ENCODE data around the gene ZNF239.
A peak's percentile ranks its signal among the peaks of the same experiment; 100 is the strongest.
"Not testable (repeated sequence)": the region's sequence is repeated elsewhere in the genome, so short reads cannot be mapped to it uniquely, and the experiment has no call there.

ZNF239 gene

DNA sequence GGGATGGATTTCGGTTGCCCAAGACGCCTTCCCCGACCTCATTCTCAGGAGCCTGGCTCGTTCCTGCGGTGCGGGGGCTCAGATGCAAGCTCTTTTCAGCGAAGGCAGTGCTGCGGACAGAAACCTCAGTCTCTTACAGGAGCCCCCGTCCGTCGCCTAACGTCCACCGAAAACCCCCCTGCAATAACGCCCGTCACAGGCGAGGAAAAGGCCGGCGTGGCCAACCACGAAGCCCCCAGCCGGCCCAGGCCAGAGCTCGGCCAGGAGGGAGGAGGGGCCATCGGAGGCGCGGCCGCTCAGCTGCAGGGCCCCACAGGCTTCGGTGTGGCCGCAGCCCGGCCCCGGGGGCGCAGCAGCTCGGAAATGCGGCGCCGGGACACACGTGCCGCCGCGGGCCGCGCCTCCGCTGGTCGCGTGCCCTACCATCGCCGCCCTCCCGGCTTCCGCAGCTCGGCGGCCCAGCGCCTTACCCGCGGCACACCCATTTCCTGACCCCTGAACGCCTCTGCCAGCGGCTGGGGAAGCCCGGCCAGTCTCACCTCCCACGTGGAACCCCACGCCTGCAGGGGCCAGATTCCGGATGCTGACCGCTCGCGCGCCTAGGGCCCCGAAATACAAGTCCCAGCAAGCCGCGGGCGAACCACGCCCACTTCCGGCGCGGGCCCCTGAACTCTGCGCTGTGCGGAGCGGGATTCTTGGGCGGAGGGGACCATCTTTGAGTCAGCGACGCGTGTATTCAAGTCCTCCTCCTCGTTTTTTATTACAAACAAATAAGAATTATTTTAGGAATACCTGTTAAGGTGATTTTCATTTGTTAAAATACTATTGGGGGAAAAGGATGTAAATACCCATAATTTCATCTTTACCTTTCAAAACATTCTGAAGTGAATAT, at the start of gene ZNF239:
Gene ZNF239 (minus strand): TSS at position 616 of the 892 bp plus-strand sequence. CDS start 16,537 bp downstream, outside the sequence.
- DNase-seq, result peak; percentile 50

DNA sequence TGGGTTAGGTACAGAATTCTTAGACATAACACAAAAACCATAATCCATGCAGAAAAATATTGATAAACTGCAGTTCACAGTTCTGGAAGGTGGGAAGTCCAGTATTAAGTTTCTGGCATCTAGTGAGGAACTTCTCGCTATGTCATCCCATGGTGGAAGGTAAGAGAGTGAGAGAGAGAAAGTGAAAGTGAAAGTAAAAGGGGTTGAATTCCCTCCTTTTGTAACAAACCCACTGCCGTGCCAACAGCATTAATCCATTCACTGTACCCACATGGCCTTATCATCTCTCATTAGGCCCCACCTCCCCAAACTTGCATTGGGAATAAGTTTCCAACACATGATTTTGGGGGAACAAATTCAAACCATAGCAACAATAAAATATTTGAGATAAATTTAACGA, 48.9 kb upstream of the ZNF239 start:
- DNase-seq, result peak; percentile 2

DNA sequence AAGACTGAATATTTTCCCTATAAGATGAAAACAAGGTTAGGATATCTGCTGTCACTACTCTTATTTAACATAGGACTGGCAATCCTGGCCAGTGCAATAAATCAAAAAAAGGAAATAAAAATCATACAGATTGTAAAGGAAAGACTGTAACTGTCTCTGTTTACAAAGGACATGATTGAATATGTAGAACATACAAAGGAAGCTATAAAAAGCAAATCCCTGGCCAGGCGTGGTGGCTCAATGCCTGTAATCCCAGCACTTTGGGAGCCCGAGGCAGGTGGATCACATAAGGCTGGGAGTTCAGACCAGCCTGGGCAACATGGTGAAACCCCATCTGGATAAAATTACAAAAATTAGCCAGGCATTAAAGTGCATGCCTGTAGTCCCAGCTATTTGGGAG, 47.6 kb upstream of the ZNF239 start:
- no peak for DNase-seq

DNA sequence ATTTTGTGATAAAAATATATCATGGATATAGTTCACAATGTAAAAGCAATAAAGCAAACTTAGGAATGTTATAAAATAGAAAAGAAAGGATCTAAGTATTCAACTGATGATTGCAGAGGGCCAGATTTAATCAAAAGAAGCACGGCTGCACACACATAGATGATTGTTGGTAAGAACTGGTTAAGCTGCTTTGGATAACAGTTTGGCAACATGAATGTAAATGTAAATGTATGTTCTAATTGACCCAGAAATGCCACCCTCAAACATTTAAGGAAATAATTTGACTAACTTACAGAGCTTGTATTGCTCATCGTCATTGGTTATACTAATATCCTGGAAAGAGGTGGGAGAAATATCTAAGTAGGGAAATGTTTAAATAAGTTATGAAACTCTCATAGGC, 45.0 kb upstream of the ZNF239 start:
- no peak for DNase-seq

DNA sequence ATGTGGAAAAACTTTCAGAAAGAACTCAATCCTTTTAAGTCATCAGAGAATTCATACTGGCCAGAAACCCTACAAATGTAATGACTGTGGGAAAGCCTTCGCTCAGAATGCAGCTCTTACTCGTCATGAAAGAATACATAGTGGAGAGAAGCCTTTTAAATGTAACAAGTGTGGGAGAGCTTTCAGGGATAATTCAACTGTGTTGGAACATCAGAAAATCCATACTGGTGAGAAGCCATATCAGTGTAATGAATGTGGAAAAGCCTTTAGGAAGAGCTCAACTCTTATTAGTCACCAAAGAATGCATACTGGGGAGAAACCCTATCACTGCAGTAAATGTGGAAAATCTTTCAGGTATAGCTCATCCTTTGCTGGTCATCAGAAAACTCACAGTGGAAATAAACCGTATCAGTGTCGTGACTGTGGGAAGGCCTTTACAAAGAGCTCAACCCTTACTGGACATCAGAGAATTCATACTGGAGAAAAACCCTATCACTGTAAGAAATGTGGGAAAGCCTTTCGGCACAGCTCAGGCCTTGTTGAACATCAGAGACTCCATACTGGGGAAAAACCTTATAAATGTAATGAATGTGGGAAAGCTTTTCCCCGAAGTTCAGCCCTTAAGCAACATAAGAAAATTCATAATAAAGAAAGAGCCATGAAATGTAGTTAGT, 42.4 kb upstream of the ZNF239 start:
- no peak for DNase-seq

DNA sequence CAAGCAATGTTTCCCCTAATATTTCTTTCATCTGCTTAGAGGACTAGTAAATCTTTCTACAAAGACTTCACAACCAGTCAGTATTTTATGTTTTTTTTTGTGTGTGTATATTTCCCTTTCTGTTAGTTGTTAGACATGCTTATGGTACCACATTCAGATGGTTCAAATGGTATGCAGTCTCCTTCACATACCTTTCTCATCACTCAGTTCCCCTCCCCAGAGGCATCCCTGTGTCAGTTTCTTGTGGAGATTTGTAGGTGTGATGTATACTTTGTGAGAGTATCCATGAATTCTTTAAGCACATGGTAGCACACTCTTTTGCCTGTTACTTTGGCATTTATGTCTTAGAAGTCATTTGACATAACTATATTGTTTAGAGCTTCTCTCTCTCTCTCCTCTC, 36.2 kb upstream of the ZNF239 start:
- DNase-seq, result no peak

DNA sequence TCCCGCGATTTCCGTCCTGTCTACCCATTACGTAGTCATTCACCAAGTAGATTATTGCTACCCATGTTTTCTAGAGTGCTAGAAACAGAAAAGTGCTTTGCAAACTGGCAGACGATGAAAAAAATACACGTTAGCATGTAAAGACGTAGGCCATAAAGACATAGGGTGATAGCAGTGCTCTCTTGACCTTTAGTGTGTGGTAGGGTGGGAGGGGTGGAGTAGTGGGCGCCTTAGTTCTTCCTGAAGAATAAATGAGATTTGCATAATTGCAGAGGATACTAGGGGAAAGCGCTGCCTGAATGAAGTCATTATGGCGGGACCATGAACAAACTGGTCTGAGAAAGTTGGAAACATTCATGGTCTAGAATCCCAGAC, 32.8 kb upstream of the ZNF239 start:
- no peak for DNase-seq

DNA sequence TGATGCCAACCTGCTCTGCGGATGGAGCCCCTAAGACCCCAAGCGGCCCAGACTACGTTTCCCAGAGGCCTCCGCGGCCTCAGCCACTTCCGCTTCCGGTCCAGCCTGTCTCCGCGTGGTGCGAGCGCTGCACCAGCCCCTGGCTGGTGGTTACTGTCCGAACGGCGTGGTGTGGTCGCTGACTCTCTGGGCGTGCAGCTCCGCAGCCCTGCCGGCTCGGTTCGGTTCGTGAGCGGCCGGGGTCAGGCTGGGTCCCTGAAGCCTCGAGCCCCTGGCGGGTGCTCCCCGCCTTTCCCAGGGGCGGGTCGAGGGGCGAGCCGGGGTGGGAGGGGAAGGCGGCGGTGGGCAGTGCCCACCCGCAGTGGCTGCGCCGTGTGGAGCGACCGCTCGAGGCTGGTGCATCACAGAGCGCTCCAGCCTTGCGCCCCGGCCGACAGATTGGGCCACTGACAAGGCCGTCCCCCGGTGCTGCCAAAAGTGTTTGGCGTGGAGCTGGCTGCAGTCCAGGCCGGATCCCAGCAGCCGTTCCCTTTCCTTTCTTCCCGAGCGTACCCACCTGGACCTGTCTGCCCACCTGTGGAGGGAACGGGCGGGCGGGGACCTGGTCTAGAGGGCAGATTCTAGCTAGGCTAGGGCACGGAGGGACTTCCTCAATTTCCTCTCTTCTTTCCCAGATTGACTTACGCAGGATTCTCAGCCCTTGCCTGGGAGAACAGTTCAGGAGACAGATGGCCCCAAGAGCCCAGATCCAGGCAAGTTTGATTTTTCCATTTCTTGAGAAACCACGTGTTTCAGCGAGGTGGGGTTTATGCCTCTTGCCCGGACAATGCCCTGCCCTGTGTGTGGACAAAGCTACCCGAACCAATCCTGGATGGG, 32.1 kb upstream of the ZNF239 start, which contains the start of gene ZNF485:
Gene ZNF485 (plus strand): TSS at position 116 of the 876 bp plus-strand sequence. CDS start 613 bp downstream, at position 729.
- peak; percentile 27 for DNase-seq

DNA sequence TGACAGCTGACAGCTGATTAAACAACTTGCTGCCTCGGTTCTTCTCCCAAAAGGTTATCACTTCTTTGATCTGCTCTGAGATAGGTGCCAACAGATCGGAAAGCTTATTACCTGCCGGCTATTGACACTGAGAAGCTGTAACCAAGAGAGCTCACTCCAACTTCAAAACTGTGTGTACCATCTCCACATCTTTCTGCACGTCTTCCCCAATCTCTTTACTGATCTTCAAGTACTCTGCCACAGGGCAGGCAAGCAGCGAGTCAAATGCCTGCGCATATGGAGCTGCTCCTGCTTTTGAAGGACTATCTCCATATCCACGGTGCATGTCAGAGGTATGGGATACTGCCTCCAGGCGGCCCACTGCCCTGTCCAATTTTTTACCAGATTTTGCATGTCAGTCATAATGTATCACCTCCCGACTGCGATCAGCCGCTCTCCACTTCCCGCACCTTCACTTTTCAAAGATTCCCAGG, 31.5 kb upstream of the ZNF239 start:
- DNase-seq, result no peak

DNA sequence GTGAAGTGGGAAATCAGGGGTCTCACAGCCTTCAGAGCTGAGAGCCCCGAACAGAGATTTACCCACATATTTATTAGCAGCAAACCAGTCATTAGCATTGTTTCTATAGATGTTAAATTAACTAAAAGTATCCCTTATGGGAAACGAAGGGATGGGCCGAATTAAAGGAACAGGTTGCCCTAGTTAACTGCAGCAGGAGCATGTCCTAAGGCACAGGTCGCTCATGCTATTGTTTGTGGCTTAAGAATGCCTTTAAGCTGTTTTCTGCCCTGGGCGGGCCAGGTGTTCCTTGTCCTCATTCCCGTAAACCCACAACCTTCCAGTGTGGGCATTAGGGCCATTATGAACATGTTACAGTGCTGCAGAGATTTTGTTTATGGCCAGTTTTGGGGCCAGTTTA, 27.2 kb upstream of the ZNF239 start:
- not testable (repeated sequence) for DNase-seq

DNA sequence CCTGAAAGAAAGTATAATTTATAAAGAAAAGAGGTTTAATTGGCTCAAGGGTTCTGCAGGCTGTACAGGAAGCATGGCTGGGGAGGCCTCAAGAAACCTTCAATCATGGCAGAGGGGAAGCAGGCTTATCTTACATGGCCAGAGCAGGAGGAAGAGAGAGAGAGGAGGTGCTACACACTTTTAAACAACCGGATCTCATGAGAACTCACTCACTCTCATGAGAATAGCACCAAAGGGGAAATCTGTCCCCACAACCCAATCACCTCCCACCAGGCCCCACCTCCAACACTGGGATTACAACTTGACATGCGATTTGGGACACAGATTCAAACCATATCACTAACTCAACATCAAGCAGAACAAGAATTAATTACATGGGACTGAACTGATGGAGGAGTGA, 24.9 kb upstream of the ZNF239 start:
- DNase-seq, result no peak

DNA sequence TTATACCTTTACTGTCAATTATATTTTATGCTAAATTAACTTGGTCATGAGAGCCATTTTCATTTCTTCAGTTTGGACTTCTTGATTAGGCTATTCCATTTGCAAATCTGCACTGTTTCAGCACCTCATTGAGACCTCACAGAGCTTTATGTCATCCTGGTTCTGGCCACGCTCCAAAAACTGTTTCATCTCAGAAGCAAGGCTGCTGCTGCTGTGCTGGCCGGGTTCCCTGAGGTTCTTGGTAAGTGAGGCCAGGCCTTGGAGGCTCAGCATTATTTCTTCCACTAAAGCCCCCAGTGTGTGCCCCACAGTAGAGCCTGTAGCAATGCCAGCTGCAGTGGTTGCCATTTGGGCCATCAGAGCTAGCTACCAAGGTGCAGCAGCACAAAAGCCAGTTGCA, 24.0 kb upstream of the ZNF239 start:
- no peak for DNase-seq

DNA sequence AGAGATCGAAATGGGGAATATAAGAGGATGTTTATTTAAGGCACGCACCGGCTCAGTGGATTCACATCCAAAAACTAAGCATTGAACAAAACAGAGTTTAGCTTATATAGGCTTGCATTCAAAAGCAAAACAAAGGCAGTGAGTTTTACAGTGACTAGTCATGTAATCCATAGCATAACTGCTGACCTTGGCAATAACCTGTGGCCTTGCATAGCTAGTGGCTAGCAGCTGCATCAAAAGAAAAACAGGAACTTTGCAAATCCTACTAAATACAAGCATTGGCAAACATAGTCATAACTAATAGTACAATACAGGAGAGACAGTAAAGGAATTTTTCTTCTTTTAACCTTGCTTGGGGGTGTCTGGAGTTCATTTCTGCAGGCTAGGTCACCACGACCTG, 22.1 kb upstream of the ZNF239 start:
- no peak for DNase-seq

DNA sequence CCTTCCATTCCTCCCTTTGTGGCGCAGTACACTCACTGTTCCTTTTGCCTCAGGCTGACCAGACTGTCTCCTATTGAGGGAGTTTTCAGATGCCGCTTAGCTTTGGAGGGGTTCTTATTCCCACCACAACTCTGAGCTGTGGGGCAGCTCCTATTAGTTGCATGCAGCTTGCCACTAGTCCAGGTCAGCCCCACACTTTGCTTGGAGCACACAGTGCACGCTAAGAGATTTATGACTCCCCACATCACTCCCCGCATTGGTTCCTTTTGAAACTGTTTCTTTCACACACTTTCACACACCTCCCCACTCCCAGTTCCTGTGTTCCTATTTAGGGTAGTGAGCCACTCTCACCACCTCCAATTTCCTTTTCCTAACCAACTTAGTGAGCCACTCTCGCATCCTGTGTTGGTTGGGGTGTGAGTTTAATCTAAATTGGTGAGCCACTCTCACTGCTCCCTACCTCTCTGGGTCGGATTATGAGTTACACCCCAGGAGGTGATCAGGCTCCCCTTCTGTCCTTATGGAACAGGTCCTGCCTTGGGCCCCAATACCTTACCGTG, 21.4 kb upstream of the ZNF239 start:
- DNase-seq, result no peak

DNA sequence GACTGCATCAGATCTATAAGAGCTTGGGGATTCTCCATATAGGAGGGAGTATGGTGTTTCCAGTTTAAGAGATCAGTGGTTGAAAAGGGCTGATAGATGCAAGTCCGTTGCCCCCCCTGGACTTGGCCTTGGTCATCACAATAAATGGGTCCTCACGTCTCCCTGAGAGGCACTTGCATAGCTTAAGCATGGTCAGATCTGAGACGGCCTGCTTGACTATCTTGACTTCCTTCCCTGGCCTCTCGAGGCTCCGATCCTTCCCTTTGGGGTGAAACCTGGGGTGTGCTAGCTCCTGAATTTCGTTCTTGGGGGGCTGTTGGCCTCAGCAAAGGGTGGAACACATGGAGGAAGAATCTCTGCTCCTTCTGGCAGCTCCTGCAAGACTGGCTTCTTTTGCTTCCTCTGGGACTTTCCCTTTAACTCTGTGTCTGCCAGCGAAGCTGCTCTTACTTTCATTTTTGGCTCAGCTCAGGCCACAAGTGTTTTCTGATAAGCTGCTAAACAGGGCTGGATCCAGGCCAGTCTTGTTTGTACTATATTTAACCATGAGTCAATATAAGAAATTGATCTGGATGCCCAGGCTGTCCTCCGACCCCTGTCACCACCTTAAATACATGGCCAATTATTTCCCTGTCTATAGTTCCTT, 20.7 kb upstream of the ZNF239 start:
- DNase-seq, result no peak

DNA sequence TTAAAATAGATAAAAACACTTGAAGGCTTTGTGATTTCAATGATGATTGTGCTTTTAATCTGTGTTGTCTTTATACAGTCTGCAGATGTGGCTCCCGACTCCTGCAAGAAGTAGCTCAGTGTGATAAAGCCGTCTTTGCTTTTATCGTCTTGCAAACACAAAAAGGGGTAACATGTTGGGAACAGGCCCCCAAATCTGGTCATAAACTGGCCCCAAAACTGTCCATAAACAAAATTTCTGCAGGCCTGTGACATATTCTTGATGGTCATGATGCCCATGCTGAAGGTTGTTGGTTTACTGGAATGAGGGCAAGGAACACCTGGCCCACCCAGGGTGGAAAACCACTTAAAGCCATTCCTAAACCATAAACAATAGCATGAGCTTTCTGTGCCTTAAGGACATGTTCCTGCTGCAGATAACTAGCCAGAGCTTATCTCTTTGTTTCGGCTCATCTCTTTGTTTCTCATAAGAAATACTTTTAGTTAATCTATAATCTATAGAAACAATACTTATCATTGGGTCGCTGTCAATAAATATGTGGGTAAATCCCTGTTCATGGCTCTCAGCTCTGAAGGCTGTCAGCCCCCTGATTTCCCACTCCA, 17.0 kb upstream of the ZNF239 start:
- DNase-seq, result no peak

DNA sequence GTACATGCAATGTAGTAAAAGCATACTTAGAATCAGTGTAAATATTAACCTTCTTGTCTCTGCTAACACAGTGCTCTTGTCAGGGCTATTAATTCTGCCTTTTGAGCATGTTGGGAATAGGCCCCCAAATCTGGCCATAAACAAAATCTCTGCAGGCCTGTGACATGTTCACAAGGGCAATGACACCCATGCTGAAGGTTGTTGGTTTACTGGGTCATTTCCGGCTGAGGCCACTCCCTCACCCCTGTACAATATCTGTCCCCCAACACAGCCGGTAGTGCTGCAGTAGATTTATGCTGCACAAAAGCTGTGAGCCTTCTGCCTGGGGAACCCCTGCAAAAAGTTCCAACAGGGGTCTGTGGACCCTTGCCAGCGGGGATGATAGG, 12.3 kb upstream of the ZNF239 start:
- DNase-seq, result not testable (repeated sequence)

DNA sequence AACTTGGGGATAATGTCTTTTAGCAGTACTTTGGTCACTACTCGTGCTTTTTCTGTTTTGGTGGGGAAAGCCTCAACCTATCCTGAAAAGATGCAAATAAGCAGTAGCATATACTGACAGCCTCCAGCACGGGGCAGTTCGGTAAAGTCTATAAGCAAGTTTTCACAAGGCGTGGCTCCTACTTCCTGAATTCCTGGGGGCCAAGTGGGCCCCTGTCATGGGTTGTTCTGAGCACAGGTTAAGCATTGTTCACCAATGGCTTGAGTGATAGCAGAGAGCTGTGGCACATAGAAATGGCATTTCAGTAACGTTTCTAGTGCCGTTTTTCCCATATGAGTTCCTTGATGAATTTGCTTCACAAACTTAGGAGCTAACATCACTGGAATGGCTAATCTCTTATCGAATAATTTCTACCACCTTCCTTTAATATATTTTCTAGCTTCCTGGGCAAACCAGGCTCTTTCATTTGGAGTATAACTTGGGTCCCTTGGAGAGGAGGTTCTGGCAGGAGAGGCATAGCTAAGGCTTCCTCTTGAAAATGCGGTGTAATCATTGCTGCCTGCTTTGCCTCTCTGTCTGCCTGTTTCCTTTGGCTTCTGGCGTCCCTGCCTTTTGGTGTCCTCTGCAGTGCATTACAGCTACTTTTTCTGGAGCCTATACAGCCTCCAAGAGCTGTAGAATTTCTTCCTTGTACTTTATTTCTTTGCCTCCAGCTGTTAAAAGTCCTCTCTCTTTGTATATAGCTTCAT, 11.7 kb upstream of the ZNF239 start:
- no peak for DNase-seq

DNA sequence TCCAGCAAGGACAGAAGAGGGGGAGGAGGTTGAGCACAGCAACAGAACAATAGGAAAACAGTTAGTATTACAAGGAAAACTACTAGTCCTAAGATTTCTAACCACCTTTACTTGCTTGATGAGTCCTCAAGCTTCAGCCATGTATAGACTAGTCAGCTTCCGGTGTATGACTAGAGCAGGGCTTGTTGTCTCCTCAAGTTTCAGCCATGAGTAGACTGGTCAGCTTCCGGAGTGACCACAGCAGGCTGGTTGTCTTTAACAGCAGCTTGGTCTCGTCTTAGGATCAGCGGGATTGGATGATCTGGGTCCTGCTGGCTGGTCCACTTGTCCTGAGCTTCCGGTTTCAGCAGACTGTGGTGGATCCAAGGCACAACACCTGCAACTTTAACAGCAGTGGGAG, 10.6 kb upstream of the ZNF239 start:
- DNase-seq, result no peak

DNA sequence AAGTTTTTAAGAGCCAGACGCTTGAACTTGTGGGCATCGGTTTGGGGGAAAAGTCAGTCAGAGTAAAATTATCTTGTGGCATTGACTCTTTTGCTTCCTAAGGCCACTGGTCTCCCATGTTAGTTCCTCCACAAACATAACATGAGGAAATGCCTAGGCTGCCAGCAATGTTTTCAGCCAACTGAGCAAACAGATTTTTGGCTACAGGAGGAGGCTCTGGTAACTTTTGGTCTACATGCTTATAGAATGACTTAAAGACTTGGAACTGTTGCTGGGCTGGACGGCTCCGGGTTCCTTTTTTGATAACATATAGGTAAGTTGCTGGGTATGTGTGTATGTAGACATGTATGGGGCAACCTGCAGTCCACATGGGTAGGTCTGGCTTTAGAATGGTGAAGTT, 9.6 kb upstream of the ZNF239 start:
- no peak for DNase-seq

DNA sequence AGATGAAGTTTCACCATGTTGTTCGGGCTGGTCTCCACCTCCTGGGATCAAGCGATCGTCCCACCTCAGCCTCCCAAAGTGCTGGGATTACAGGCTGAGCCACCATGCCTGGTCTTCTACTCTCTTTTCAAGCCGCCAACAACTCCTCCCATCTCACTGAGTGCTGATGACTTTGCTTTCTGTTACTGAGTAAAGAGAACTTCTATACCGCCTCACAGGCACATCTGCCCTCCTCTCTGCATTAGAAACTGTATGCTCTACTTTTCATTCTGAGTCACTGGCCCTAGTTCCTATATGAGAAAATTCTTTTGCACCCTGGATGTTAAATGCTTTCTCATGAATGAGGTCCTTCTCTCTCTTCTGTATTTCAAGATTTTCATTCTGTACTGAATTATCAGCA, 2.2 kb upstream of the ZNF239 start:
- no peak for DNase-seq

Data from DMS79 (cell line).